HL-60/S4 treated with retinoic acid at 250 ng/mL for 4 days and 3 days (cell line): ENCODE measurements around the gene GMDS.
"Not testable (repeated sequence)": the region's sequence is repeated elsewhere in the genome, so short reads cannot be mapped to it uniquely, and the experiment has no call there.

ENCODE experiments used
- in situ Hi-C: fragments of 300-500 bp; cut with MboI; formaldehyde crosslinking; loops from 2 replicates; pipeline ENCODE4 v1.7.0; 2022; ENCODE audit warnings: low sequenced_read_pairs

GMDS gene

GRCh38 chr6:1672379-1672778, 573.0 kb downstream of the GMDS start:
- in situ Hi-C loops = no loop called here

- in situ Hi-C loops = no loop called here
Measured at GRCh38 chr6:1670711-1671462, 574.5 kb downstream of the GMDS start.

GRCh38 chr6:1669996-1670395, 575.4 kb downstream of the GMDS start:
- in situ Hi-C loops = no loop called here

GRCh38 chr6:1668456-1668855, 576.9 kb downstream of the GMDS start:
- in situ Hi-C loops = not testable (repeated sequence)

GRCh38 chr6:1667805-1668175, 577.6 kb downstream of the GMDS start:
- in situ Hi-C loops = no loop called here

- in situ Hi-C loops = no loop called here
Measured at GRCh38 chr6:1667012-1667804, 578.2 kb downstream of the GMDS start.

- in situ Hi-C loops = no loop called here
Measured at GRCh38 chr6:1665214-1665613, 580.2 kb downstream of the GMDS start.

- in situ Hi-C loops = no loop called here
Measured at GRCh38 chr6:1664329-1664728, 581.1 kb downstream of the GMDS start.

- in situ Hi-C loops = no loop called here
Measured at GRCh38 chr6:1663511-1663910, 581.9 kb downstream of the GMDS start.

GRCh38 chr6:1662534-1662933, 582.9 kb downstream of the GMDS start:
- in situ Hi-C loops = no loop called here

GRCh38 chr6:1659816-1660215, 585.6 kb downstream of the GMDS start:
- in situ Hi-C loops = no loop called here

- in situ Hi-C loops = no loop called here
Measured at GRCh38 chr6:1658212-1659005, 587.0 kb downstream of the GMDS start.

GRCh38 chr6:1657771-1658165, 587.6 kb downstream of the GMDS start:
- in situ Hi-C loops = no loop called here

GRCh38 chr6:1657116-1657770, 588.2 kb downstream of the GMDS start:
- in situ Hi-C loops = no loop called here

- in situ Hi-C loops = no loop called here
Measured at GRCh38 chr6:1654054-1654453, 591.4 kb downstream of the GMDS start.

- in situ Hi-C loops = no loop called here
Measured at GRCh38 chr6:1652842-1653241, 592.6 kb downstream of the GMDS start.

- in situ Hi-C loops = no loop called here
Measured at GRCh38 chr6:1651362-1651761, 594.0 kb downstream of the GMDS start.

GRCh38 chr6:1645466-1646185, 599.8 kb downstream of the GMDS start:
- in situ Hi-C loops = no loop called here

- in situ Hi-C loops = no loop called here
Measured at GRCh38 chr6:1644516-1645060, 600.8 kb downstream of the GMDS start.

GRCh38 chr6:1643830-1644445, 601.5 kb downstream of the GMDS start:
- in situ Hi-C loops = no loop called here
